Mucosa of gallbladder (tissue), 1 donor: ENCODE measurements around the gene PCDHGC3. TPM values are rescaled to one million over a fixed set of nuclear protein-coding genes. Genes with fewer than 3 reads are reported as not detected.
A peak's percentile ranks its signal among the peaks of the same experiment; 100 is the strongest.
"Not testable (repeated sequence)": the region's sequence is repeated elsewhere in the genome, so short reads cannot be mapped to it uniquely, and the experiment has no call there.

ENCODE experiments used
- DNase-seq: peaks from one replicate; pipeline ENCODE4 v3.0.0-alpha.2; 2020; ENCODE audit warnings: low spot score
- total RNA-seq: library from RNA; stranded (reverse); gene quantifications from one replicate; pipeline ENCODE4 v1.2.1, GENCODE V29; 2021
- donor health status: DM: no; HTN: no; CAD: no.

The PCDHGC3 gene
- 82.4 TPM for total RNA-seq

DNA sequence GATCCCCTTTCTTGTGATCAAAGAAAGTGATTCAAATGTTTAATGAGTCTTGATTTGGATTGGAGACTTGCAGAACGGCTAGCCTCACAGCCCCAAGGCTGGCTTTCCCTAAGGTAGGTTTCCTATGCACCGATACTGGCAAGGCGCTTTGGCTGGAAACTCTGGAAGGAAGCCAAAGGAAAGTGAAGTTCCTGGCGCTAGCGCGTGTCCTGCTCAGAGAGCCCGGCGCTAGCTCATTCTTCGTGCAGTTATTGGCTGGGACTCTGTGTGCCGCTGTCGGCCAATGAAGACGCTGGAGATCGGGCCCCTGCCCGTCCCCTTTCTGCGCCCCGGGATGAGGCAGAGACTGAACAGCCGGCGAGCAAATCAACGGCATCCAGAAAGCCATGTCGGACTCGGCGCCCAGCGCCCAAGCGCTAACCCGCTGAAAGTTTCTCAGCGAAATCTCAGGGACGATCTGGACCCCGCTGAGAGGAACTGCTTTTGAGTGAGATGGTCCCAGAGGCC, at the start of gene PCDHGC3:
Gene PCDHGC3, plus strand, starts transcription at position 342 of the 507 bp plus-strand sequence. Its CDS starts 151 bp downstream, at position 493.
- DNase-seq, result peak; percentile 93

DNA sequence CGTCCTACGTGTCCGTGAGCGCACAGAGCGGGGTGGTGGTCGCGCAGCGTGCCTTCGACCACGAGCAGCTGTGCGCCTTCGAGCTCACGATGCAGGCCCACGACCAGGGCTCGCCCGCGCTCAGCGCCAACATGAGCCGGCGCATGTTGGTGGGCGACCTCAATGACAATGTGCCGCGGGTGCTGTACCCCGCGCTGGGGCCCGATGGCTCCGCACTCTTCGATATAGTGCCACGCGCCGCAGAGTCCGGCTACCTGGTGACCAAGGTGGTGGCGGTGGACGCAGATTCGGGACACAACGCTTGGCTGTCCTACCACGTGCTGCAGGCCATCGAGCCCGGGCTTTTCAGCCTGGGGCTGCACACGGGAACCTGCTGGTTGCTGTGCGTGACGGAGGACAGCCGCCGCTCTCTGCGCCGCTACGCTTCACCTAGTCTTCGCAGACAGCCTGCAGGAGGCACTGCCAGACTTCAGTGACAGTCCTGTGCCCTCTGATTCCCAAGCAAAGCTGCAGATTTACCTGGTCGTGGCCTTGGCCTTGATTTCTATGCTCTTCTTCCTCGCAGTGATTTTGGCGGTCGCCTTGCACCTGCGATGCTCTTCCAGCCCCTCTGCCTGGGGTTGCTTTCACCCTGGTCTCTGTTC, 47.9 kb upstream of the PCDHGC3 start:
- DNase-seq, result no peak

DNA sequence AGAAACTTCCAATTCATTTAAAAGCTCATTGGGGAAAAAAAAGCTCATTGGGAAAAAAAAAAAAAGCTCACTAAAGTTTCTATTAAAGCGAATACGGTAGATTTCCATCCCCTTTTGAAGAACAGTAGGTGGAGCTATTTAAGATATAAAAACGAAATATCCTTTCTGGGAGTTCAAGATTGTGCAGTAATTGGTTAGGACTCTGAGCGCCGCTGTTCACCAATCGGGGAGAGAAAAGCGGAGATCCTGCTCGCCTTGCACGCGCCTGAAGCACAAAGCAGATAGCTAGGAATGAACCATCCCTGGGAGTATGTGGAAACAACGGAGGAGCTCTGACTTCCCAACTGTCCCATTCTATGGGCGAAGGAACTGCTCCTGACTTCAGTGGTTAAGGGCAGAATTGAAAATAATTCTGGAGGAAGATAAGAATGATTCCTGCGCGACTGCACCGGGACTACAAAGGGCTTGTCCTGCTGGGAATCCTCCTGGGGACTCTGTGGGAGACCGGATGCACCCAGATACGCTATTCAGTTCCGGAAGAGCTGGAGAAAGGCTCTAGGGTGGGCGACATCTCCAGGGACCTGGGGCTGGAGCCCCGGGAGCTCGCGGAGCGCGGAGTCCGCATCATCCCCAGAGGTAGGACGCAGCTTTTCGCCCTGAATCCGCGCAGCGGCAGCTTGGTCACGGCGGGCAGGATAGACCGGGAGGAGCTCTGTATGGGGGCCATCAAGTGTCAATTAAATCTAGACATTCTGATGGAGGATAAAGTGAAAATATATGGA, 45.2 kb upstream of the PCDHGC3 start, which contains the start of gene PCDHGA12:
Gene PCDHGA12, plus strand, starts transcription at position 176 of the 782 bp plus-strand sequence. Its CDS starts 253 bp downstream, at position 429.
- DNase-seq, result peak; percentile 57

DNA sequence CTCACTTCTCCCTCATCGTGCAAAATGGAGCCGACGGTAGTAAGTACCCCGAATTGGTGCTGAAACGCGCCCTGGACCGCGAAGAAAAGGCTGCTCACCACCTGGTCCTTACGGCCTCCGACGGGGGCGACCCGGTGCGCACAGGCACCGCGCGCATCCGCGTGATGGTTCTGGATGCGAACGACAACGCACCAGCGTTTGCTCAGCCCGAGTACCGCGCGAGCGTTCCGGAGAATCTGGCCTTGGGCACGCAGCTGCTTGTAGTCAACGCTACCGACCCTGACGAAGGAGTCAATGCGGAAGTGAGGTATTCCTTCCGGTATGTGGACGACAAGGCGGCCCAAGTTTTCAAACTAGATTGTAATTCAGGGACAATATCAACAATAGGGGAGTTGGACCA, 44.5 kb upstream of the PCDHGC3 start:
- DNase-seq, result no peak

DNA sequence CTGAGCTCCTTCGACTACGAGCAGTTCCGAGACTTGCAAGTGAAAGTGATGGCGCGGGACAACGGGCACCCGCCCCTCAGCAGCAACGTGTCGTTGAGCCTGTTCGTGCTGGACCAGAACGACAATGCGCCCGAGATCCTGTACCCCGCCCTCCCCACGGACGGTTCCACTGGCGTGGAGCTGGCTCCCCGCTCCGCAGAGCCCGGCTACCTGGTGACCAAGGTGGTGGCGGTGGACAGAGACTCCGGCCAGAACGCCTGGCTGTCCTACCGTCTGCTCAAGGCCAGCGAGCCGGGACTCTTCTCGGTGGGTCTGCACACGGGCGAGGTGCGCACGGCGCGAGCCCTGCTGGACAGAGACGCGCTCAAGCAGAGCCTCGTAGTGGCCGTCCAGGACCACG, 43.5 kb upstream of the PCDHGC3 start:
- DNase-seq, result not testable (repeated sequence)

GRCh38 chr5:141432726-141433125, 43.0 kb upstream of the PCDHGC3 start:
- not testable (repeated sequence) for DNase-seq

DNA sequence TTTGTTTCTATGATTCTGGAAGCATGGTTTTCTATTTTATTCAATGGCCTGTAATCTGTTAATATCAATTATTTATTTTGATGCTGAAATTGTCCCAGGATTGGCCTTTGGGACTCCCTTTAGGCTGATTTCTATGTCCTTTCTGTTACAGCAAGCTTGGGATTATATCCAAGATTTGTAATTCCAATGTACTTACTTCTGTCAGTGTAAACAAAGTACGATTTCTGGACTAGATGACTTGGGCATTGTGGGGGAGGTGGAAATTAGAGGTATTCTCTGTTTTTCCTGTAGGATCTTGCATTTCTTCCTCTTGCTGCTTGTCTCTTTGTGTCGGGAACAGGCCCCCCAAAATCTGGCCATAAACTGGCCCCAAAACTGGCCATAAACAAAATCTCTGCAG, 41.8 kb upstream of the PCDHGC3 start:
- no peak for DNase-seq

DNA sequence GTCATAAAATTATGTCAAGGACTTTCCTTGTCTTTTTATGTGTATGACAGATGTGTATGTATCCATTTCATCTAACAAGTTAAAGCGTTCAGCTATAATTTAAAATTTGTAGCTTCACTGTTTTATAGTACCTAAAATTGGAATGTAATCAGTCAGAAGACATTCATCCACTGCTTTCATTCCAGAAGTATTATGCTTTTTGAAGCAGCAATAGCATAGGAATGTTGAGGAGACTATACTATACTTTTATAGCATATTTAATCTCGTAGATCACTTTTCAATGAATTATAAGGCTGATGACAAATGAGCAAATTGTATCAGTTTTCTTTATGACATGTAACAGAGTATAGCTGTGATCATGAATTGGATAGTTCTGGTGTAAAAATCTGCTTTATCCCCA, 38.5 kb upstream of the PCDHGC3 start:
- DNase-seq, result no peak

DNA sequence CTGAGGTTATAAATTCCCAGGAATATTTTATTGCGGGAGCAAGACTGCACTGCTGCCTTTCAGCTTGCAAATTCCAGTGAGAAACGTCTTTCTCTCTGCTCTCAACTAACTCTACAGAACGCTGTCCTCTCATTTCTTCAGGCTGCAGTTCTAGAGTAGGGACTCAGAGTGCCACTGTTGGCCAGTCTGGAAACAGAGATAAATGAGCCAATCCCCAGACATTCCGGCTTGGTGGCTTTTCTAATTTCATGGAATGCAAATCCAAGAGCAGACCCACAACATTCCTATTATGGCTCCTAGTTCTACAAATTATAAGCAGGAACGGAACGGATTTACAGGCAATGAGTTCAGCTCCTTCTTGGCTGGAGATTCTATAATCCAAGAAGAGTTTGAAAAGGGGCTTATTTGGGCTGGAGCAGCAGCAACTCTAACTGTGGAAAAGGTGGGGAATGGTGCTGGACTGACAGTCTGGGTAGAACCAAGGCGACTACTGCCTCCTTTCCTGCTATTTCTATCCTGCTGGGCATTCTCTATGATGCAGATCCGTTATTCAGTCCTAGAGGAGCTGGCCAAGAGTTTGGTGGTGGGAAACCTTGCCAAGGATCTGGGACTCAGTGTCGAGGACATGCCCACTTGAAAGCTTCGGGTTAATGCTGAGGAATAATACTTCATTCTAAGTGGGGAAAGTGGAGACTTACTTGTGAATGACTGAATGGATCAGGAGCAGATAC, 36.2 kb upstream of the PCDHGC3 start:
- DNase-seq, result no peak

DNA sequence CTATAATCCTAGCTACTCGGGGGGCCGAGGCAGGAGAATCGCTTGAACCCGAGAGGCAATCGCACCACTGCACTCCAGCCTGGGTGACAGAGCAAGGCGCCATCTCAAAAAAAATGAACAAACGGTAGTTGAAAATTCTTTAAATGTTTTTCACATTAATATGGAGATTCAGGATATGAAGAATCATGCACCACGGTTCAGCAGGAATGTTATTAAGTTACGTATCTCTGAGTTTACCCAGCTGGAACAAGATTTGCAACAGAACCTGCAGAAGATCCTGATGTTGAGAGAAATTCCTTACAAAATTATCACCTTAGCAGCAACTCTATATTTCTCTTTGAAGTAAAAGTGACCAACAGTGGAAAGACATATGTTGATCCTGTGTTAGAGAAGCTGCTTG, 35.4 kb upstream of the PCDHGC3 start:
- DNase-seq, result no peak

DNA sequence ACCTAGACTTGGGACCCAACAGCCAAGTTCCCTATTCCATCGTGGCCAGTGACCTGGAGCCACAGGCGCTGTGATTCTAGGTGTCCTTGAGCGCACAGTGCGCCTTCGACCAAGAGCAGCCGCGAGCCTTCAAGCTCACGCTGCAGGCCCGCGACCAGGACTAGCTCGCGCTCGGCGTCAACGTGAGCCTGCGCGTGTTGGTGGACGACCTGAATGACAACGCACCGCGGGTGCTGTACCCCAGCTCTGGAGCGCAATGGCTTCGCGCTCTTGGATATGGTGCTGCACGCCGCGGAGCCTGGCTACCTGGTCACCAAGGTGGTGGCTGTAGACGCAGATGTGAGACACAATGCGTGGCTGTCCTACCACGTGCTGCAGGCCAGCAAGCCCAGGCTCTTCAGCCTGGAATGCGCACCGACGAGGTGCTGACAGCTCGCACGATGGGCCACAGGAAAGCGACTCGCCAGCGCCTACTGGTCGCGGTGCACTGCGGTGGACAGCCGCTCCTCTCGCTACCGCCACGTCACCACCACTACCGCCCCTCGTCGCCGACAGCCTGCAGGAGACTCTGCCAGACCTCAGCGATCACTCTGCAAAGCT, 34.1 kb upstream of the PCDHGC3 start:
- DNase-seq, result no peak

DNA sequence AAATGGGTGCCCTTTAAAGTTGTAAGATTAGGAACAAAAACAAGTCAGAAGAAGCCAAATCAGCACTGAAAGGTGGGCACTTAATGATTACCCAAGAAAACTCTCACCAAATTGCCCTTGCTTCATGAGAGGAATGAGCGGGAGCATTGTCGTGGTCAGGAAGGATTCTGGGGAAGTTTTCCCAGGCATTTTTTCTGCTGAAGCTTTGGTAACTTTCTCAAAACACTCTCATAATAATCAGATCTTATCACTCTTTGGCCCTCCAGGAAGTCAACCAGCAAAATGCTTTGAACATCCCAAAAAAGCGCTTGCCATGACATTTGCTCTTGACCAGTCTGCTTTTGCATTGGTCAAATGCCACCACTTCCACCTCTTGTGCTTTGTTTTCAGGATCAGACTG, 10.4 kb upstream of the PCDHGC3 start:
- DNase-seq, result no peak

- peak; percentile 64 for DNase-seq
These were observed 556 bp downstream of the PCDHGC3 start for GRCh38 chr5:141476132-141476911.

DNA sequence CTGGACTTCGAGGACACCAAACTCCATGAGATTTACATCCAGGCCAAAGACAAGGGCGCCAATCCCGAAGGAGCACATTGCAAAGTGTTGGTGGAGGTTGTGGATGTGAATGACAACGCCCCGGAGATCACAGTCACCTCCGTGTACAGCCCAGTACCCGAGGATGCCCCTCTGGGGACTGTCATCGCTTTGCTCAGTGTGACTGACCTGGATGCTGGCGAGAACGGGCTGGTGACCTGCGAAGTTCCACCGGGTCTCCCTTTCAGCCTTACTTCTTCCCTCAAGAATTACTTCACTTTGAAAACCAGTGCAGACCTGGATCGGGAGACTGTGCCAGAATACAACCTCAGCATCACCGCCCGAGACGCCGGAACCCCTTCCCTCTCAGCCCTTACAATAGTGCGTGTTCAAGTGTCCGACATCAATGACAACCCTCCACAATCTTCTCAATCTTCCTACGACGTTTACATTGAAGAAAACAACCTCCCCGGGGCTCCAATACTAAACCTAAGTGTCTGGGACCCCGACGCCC, 1.3 kb downstream of the PCDHGC3 start:
- DNase-seq, result no peak

- no peak for DNase-seq
These were observed 2.0 kb downstream of the PCDHGC3 start for GRCh38 chr5:141477815-141478214.

DNA sequence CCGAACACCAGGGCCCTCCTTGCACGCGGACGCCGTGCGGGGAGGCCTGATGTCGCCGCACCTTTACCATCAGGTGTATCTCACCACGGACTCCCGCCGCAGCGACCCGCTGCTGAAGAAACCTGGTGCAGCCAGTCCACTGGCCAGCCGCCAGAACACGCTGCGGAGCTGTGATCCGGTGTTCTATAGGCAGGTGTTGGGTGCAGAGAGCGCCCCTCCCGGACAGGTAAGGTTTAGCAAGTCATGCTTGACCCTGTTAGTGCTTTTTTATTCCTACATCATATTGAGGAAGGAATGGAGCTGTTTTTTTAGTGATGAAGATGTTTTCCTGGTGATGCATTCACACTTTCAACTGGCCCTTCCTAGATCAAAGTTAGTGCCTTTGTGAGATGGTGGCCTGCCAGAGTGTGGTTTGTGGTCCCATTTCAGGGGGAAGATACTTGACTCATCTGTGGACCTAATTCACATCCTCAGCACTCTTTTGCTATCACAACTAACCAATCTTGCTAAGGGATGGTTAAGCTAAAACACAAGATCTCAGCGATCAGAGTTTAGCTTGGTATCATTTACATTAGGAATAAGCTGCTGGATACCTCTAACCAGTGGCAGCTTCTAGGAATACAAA, 2.7 kb downstream of the PCDHGC3 start:
- peak; percentile 77 for DNase-seq

GRCh38 chr5:141479776-141480175, 4.0 kb downstream of the PCDHGC3 start:
- DNase-seq, result no peak

- DNase-seq, result no peak
These were observed 8.1 kb downstream of the PCDHGC3 start for GRCh38 chr5:141483902-141484301.

- DNase-seq, result no peak
These were observed 8.5 kb downstream of the PCDHGC3 start for GRCh38 chr5:141484310-141484640.

DNA sequence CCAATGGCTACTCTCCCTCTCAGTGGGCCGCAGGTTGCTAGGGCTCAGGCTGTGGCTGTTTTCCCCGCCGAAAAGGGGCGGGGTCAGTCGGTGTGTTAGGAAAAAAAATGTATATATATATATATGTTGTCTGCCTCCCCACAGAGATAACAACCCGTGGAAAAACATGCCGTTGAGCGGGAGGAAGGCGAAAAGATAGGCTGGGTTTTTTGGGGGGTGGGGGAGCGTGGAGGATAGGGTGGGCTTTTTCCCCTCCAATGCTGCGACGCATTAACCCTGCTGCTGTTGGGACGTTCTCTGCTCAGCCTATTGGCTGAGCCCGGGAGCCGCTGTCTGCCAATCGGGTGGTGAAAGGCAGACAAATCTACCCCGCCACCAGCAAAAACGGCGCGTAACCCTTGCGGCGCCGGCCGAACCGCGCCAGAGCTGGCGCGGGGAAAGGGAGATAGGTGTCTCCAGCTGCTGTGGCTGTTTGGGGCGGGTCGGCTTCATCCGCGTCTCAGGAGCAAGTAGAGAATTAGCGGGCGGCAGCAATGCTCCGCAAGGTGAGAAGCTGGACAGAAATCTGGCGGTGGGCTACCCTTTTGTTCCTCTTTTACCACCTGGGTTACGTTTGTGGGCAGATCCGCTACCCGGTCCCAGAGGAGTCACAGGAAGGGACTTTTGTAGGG, 9.0 kb downstream of the PCDHGC3 start, which contains the start of gene PCDHGC4:
Gene PCDHGC4, plus strand, starts transcription at position 390 of the 671 bp plus-strand sequence. Its CDS starts 144 bp downstream, at position 534.
- DNase-seq, result no peak
